ENCODE results near the gene MRPS6. TPM values are rescaled to one million over a fixed set of nuclear protein-coding genes. Genes with fewer than 3 reads are reported as not detected.

The MRPS6 gene
- total and polyA plus RNA-seq, 2 experiments from 2014 or later, result 13.7 to 83.9 TPM

DNA sequence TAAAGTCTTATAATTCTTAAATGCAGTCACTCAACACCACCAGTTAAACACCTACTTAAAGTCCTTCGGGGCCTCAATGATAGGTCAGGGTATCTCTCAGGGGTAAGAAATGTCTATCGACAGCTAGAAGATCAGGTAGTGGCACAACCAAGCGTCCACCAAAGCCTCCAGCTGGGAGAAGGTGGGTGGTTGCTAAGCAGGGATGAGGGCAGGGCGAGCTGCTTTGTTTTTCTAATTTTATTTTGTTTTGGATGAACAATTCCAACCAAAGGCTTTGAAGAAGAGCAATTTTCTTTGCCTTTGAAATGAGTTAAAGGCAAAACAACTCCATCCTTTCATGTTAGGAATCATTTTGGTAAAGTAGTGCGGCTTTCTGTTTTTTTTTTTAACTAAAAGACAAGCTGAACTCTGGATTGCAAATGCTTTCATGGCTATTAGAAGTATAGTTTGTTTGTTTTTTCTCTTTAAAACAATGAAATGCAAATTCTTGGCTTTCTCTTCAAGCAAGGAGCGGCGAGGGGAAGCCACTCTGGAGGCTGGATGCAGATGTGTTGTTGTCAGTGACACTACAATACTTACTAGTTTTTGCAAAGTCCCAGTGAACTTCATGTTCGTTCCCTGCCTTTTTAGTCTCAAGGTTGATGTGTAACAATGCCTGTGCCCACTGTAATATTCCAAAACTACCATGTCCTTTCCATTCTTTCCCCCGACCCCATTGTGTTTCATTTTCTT is 106.0 kb downstream of the MRPS6 start:
- in situ Hi-C loops (cut with MboI), result no loop called here

DNA sequence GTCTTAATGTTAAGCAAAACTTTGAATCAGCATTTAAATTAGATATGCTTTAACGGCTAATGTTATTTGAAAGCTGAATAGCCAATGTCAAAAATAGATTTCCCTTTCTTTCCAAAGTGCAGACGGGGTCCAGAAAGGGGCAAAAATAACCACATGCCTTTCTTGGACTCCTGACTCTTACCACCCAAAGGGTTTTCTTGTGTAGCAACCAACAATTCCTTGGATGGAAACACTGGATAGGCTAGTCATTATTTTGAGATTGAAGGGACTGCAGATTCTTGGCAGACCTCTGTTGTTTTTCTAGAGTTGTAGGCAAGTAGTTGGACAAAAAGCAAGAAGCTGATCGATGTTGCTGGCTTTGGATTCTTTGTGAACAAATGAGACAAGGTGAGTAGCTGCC is 107.0 kb downstream of the MRPS6 start:
- no peaks in the 10 kb centered on the region; the same call in 1 of the 2 replicates for H3K27me3 ChIP-seq (replicated peaks; ENCODE audit: insufficient read depth)
- no peak overlapping the region for H3K27ac ChIP-seq
- H2AFZ ChIP-seq, result no peak overlapping the region
- H3K4me1 ChIP-seq (ENCODE audit: insufficient read depth), result no peaks in the 10 kb centered on the region
- H3F3A ChIP-seq (ENCODE audit: insufficient read depth), result no peaks in the 10 kb centered on the region
- peaks cover 2% of the 10 kb centered on the region; the same call in 1 of the 2 replicates for H3K9me2 ChIP-seq (ENCODE audit: insufficient read depth)
- H3K4me3 ChIP-seq, result no peak overlapping the region
- TF ChIP-seq EZH2 (IDR thresholded peaks at IDR 0.05; ENCODE audit: insufficient read depth, poor library complexity, severe bottlenecking) (no peak), EZH2phosphoT487 (IDR thresholded peaks at IDR 0.05; ENCODE audit: insufficient read depth, low read depth) (no peak)
- in situ Hi-C loops (cut with MboI), result no loop called here
- H4K20me1 ChIP-seq (ENCODE audit: insufficient read depth), result no peaks in the 10 kb centered on the region
- no peaks in the 10 kb centered on the region for H3K36me3 ChIP-seq (ENCODE audit: low read depth)
- no peak overlapping the region for H3K9ac ChIP-seq
- no peaks in the 10 kb centered on the region for H3K79me2 ChIP-seq (ENCODE audit: insufficient read depth)
- H3K9me3 ChIP-seq (ENCODE audit: low read depth), result no peaks in the 10 kb centered on the region
- no peak for DNase-seq
- WGBS, 2 experiments (ENCODE audit: low coverage in 1 of 2, low lambda C conversion rate in 2 of 2, missing lambda C conversion rate in 2 of 2), result 11 to 12% methylated on average over 3 of the region's 3 CpGs
- peak overlapping the region; percentile 4 for H3K4me2 ChIP-seq (ENCODE audit: unreplicated experiment)

More for the DNA sequence above, 106.0 kb downstream of the MRPS6 start:
- Histone ChIP-seq H3K9me2 (ENCODE audit: insufficient read depth) (peaks cover 2% of the 10 kb centered on the region; the same call in 1 of the 2 replicates), H3K4me2 (ENCODE audit: unreplicated experiment) (no peak overlapping the region), H3K4me3 (no peak overlapping the region), H3K27ac (no peak overlapping the region), H3K27me3 (replicated peaks; ENCODE audit: insufficient read depth) (no peaks in the 10 kb centered on the region; the same call in 1 of the 2 replicates), H3F3A (ENCODE audit: insufficient read depth) (no peaks in the 10 kb centered on the region), H2AFZ (no peak overlapping the region), H3K9ac (no peak overlapping the region), H3K4me1 (ENCODE audit: insufficient read depth) (no peaks in the 10 kb centered on the region), H4K20me1 (ENCODE audit: insufficient read depth) (no peaks in the 10 kb centered on the region), H3K9me3 (ENCODE audit: low read depth) (no peaks in the 10 kb centered on the region), H3K79me2 (ENCODE audit: insufficient read depth) (no peaks in the 10 kb centered on the region), H3K36me3 (ENCODE audit: low read depth) (no peaks in the 10 kb centered on the region)
- no peak for TF ChIP-seq EZH2phosphoT487 (IDR thresholded peaks at IDR 0.05; ENCODE audit: insufficient read depth, low read depth)
- TF ChIP-seq EZH2 (IDR thresholded peaks at IDR 0.05; ENCODE audit: insufficient read depth, poor library complexity, severe bottlenecking), result no peak
- WGBS, 2 experiments (ENCODE audit: low coverage in 1 of 2, low lambda C conversion rate in 2 of 2, missing lambda C conversion rate in 2 of 2), result 48 to 50% methylated on average over 9 of the region's 9 CpGs
- DNase-seq, result no peak

DNA sequence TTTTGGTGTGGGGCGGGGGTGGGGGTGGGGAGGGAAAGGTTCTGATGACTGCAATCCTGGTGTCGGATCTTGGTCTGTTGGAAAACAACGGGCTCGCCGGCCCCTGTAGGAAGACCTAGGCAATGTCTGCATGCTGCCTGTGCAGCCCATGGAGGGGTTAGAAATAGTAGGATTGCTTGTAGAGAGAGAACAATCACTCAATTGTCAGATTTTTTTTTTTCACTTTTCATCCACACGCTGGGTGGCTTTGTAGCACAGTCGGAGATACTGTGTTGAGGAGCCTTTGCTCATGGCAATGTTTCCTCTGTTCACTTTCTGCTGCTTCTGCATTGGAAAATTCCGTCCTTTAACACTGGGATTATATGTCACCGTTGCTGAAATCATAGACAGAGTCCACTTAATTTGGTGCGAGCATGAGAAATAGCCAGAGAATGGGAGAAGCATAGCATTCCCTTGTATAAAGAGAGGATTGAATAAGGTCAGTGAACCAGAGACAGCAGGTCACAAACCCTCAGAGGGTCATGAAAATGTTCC is 107.5 kb downstream of the MRPS6 start:
- 26 to 27% methylated on average over 8 to 10 of the region's 10 CpGs for WGBS, 2 experiments (ENCODE audit: low coverage in 1 of 2, low lambda C conversion rate in 2 of 2, missing lambda C conversion rate in 2 of 2)
- TF ChIP-seq EZH2phosphoT487 (IDR thresholded peaks at IDR 0.05; ENCODE audit: insufficient read depth, low read depth), result no peak
- no peak for TF ChIP-seq EZH2 (IDR thresholded peaks at IDR 0.05; ENCODE audit: insufficient read depth, poor library complexity, severe bottlenecking)
- no peak overlapping the region for H3K4me2 ChIP-seq (ENCODE audit: unreplicated experiment)

DNA sequence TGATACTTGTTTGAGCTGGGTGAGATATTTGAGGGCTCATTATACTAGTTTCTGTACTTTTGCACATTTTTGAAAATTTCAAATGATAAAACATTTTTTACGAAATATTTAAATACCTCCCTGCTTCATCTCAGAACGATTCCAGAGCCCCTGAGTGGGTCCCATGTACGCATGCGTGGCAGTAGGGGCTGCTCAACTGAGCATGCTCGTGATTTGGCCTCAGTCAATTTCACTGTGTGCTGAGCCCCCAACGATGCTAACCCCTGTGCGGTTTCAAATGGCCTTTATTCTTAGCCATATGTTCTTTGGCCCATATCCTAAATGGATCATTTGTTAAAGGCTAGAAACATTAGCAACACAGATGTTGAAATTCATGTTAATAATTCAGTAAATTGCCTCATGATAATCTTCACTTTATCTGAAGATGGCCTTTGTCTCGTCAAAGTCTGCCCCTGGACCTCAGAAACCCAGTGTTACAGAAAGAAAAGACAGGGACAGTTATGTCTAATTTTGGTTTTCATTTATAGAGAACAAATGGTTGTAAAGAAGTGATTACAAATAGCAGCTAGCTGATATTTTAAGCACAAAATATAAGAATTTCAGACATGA is 108.2 kb downstream of the MRPS6 start:
- Histone ChIP-seq H3K27ac (no peak overlapping the region), H3K79me2 (ENCODE audit: insufficient read depth) (no peaks in the 10 kb centered on the region), H4K20me1 (ENCODE audit: insufficient read depth) (no peaks in the 10 kb centered on the region), H3K9ac (no peak overlapping the region), H3K9me3 (ENCODE audit: low read depth) (no peaks in the 10 kb centered on the region), H3K27me3 (replicated peaks; ENCODE audit: insufficient read depth) (no peaks in the 10 kb centered on the region; the same call in 1 of the 2 replicates), H3K4me3 (no peak overlapping the region), H3K4me2 (ENCODE audit: unreplicated experiment) (no peak overlapping the region), H2AFZ (no peak overlapping the region), H3K36me3 (ENCODE audit: low read depth) (no peaks in the 10 kb centered on the region), H3F3A (ENCODE audit: insufficient read depth) (no peaks in the 10 kb centered on the region), H3K9me2 (ENCODE audit: insufficient read depth) (peaks cover 2% of the 10 kb centered on the region; the same call in 1 of the 2 replicates), H3K4me1 (ENCODE audit: insufficient read depth) (no peaks in the 10 kb centered on the region)
- in situ Hi-C loops (cut with MboI), result no loop called here
- no peak for TF ChIP-seq EZH2phosphoT487 (IDR thresholded peaks at IDR 0.05; ENCODE audit: insufficient read depth, low read depth)
- TF ChIP-seq EZH2 (IDR thresholded peaks at IDR 0.05; ENCODE audit: insufficient read depth, poor library complexity, severe bottlenecking), result no peak
- 85 to 93% methylated on average over 8 of the region's 8 CpGs for WGBS, 2 experiments (ENCODE audit: low coverage in 1 of 2, low lambda C conversion rate in 2 of 2, missing lambda C conversion rate in 2 of 2)
- no peak for DNase-seq

More for the DNA sequence above, 107.5 kb downstream of the MRPS6 start:
- H3F3A ChIP-seq (ENCODE audit: insufficient read depth), result no peaks in the 10 kb centered on the region
- H3K79me2 ChIP-seq (ENCODE audit: insufficient read depth), result no peaks in the 10 kb centered on the region
- no peak overlapping the region for H3K9ac ChIP-seq
- H3K27ac ChIP-seq, result no peak overlapping the region
- no peak overlapping the region for H2AFZ ChIP-seq
- H3K9me2 ChIP-seq (ENCODE audit: insufficient read depth), result peaks cover 2% of the 10 kb centered on the region; the same call in 1 of the 2 replicates
- no peak for DNase-seq
- no peaks in the 10 kb centered on the region; the same call in 1 of the 2 replicates for H3K27me3 ChIP-seq (replicated peaks; ENCODE audit: insufficient read depth)
- no peak overlapping the region for H3K4me3 ChIP-seq
- in situ Hi-C loops (cut with MboI), result no loop called here
- H3K4me1 ChIP-seq (ENCODE audit: insufficient read depth), result no peaks in the 10 kb centered on the region
- H4K20me1 ChIP-seq (ENCODE audit: insufficient read depth), result no peaks in the 10 kb centered on the region
- no peaks in the 10 kb centered on the region for H3K9me3 ChIP-seq (ENCODE audit: low read depth)
- no peaks in the 10 kb centered on the region for H3K36me3 ChIP-seq (ENCODE audit: low read depth)
